GM10266 (cell line): ENCODE data around the gene AHRR.

ENCODE experiments used
- DNase-seq: peaks from one replicate; pipeline ENCODE4 v3.0.0; 2012; ENCODE audit errors: extremely low spot score
- CTCF ChIP-seq: IDR thresholded peaks from 2 replicates; pipeline ENCODE4 v1.5.1; 2012; ENCODE audit warnings: mild to moderate bottlenecking, low read depth; ENCODE audit not compliant: control insufficient read depth, insufficient read depth; ENCODE audit errors: missing control alignments

AHRR gene

DNA sequence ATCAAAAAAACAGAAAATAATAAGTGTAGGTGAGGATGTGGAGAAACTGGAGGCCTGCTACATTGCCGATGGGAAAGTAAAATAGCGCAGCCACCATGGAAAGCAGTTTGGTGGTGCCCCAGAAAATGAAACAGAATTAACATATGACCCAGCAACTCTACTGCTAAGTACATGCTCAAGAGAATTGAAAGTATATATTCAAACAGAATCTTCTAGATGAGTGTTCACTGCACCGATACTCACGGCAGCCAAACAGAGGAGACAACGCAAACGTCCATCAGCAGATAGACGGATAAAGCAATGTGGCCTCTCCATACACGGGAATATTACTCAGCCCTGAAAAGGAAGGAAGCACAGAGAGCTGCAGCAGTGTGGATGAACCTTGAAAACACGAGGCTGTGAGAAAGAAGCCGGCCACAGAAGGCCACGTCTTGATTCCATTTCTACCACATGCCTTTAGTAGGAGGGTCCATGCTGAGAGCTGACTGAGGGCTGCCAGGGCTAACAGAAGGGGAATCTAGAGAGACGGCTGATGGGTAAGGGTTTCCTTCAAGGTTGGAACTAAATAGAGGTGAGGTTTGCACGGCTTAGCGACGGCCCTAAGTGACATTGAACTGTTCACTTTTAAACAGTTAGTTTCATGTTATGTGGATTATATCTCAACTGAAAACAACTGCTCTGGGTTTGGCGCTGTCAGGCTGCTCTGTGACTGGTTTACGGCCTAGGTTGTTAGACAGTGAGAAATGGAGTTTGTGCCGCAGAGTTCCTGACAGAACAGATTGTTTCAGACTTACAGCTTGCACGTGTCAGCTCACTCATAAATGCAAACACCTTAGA is 29.8 kb downstream of the AHRR start:
- no peak for DNase-seq
- TF ChIP-seq CTCF = no peak

- DNase-seq = no peak
- no peak for TF ChIP-seq CTCF
Observed at GRCh38 chr5:351921-352245, 30.4 kb downstream of the AHRR start.

DNA sequence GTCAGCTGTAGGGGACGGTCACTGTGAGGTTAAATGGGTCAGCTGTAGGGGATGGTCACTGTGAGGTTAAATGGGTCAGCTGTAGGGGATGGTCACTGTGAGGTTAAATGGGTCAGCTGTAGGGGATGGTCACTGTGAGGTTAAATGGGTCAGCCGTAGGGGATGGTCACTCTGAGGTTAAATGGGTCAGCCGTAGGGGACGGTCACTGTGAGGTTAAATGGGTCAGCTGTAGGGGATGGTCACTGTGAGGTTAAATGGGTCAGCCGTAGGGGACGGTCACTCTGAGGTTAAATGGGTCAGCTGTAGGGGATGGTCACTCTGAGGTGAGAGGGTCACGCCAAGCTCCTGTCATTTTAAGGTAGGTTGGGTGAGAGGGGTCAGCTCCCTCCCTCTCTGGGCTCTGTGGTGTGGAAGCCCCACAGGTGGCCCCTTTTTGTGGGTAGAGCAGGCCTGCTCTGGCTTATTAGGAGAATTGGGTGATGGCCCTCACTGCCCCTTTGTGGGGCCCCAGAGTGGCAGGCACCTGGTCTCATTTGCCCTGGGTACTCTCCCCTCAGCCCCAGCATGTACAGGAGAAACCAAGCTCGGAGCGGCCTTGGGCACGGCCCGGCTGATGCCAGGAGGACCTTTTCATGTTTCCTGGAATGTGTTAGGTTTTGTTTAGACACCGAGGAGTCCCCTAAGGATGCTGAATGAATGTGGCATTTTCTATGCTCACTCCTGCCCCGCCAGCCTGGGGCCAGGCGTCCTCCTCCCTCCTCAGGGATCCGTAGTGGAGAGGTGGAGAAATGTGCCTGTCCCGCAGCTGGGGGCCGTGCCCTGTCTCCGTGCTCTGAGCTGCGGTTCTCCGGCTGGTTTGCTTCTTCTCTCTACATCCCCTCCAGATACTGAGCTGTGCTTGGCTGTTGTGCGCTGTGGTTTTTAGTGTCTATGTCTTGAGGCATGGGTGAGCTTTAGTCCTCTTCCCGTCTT is 31.4 kb downstream of the AHRR start:
- no peak for TF ChIP-seq CTCF
- no peak for DNase-seq

DNA sequence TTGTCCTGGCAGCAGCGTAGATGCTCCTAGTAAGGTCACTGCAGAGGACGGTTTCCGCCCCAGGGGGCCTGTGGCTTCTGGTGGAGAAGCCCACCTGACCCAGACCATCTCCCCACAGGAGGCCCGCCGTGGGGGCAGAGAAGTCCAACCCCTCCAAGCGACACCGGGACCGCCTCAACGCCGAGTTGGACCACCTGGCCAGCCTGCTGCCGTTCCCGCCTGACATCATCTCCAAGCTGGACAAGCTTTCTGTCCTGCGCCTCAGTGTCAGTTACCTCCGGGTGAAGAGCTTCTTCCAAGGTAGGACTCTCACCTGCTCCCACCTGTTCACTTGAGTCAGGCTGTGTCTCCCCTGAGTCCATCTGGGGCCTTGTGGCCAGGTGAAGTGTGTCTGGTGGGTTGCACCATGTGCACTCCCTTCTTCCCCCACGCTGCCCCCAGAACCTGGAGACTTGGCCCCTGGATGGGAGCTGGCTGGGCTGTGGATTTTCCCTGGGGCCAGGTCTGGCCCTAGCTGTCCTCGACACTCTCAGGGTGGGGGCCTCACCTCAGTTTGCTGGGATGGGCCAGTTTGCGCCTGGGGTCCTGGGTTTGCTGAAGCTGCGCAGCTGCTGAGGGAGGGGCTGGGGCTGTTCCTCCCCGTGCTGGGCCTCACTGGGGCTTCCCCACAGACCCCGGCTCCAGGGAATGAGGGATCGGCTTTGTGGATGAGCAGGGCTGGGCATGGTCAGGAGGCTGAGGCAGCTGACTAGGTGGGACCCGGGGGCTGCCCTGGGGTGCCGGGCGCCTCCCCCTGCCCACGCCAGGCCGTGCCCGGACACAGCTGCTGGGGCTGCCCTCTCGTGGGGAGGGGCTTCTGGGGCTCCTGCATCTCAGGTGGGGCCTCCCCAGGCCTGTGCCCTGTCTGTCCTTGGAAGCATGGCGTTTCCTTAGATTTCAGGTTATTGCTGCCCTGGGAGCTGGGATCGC is 32.4 kb downstream of the AHRR start:
- TF ChIP-seq CTCF = no peak
- no peak for DNase-seq

- TF ChIP-seq CTCF = no peak
- DNase-seq = no peak
Observed at GRCh38 chr5:354581-355378, 33.3 kb downstream of the AHRR start.

- no peak for TF ChIP-seq CTCF
- no peak for DNase-seq
Observed at GRCh38 chr5:355379-355935, 33.9 kb downstream of the AHRR start.
